ENCODE results near the gene NUP155. TPM values are rescaled to one million over a fixed set of nuclear protein-coding genes. Genes with fewer than 3 reads are reported as not detected.
A peak's percentile ranks its signal among the peaks of the same experiment; 100 is the strongest.

NUP155 gene
- polyA plus RNA-seq, 3 donors from 2014 or later, result 5.8 to 33.4 (median 13.8) TPM

- peak overlapping the region in 5 of 6 donors; percentile 13 to 38 (median 33) for H3K27ac Mint-ChIP-seq
- no peaks in the 10 kb centered on the region for H3K9me3 Mint-ChIP-seq
- peaks cover 12 to 29% of the 10 kb centered on the region in 2 donors for H3K4me1 Mint-ChIP-seq
- H3K4me3 Mint-ChIP-seq, result peak overlapping the region in 1 of 5 donors; percentile 27
- no peak for DNase-seq
- peaks cover 0 to 4% (median 0%) of the 10 kb centered on the region in 3 donors for H3K27me3 Mint-ChIP-seq (ENCODE audit: low read depth in 3 of 3)
- H3K36me3 Mint-ChIP-seq, result no peaks in the 10 kb centered on the region
These were observed 119.2 kb downstream of the NUP155 start for GRCh38 chr5:37251665-37252064.

- Mint-ChIP-seq H3K4me3 (peak overlapping the region; percentile 88 to 91 (median 91)), H3K36me3 (no peaks in the 10 kb centered on the region), H3K9me3 (no peaks in the 10 kb centered on the region), H3K27ac (peak overlapping the region; percentile 75 to 92 (median 85)), H3K27me3 (ENCODE audit: low read depth in 3 of 3) (peaks cover 0 to 4% (median 0%) of the 10 kb centered on the region in 3 donors), H3K4me1 (peaks cover 14 to 29% of the 10 kb centered on the region in 2 donors)
- no peak for DNase-seq
These were observed 121.1 kb downstream of the NUP155 start for GRCh38 chr5:37249815-37250164.

- Mint-ChIP-seq H3K27ac (peak within 1 kb of the TSS; percentile 75 to 92 (median 85)), H3K9me3 (no peaks in the 10 kb centered on the region), H3K4me1 (peaks cover 14 to 29% of the 10 kb centered on the region in 2 donors), H3K4me3 (peak within 1 kb of the TSS; percentile 90 to 91 (median 91)), H3K36me3 (no peaks in the 10 kb centered on the region), H3K27me3 (ENCODE audit: low read depth in 3 of 3) (peaks cover 0 to 4% (median 0%) of the 10 kb centered on the region in 3 donors)
- DNase-seq, result peak; percentile 69 to 79 (median 72)
These were observed 121.7 kb downstream of the NUP155 start, which contains the start of gene CPLANE1 for GRCh38 chr5:37248970-37249814. Gene CPLANE1 (minus strand): TSS chr5:37249376. CDS start chr5:37247698, 1,678 bp downstream.

GRCh38 chr5:37248421-37248969 is 122.4 kb downstream of the NUP155 start:
- peak overlapping the region; percentile 83 to 91 (median 88) for H3K4me3 Mint-ChIP-seq
- H3K9me3 Mint-ChIP-seq, result no peaks in the 10 kb centered on the region
- peaks cover 0 to 4% (median 0%) of the 10 kb centered on the region in 3 donors for H3K27me3 Mint-ChIP-seq (ENCODE audit: low read depth in 3 of 3)
- peaks cover 14 to 29% of the 10 kb centered on the region in 2 donors for H3K4me1 Mint-ChIP-seq
- peak overlapping the region in 5 of 6 donors; percentile 40 to 86 (median 75) for H3K27ac Mint-ChIP-seq
- H3K36me3 Mint-ChIP-seq, result no peaks in the 10 kb centered on the region
- DNase-seq, result no peak

GRCh38 chr5:37247496-37247895 is 123.4 kb downstream of the NUP155 start:
- H3K27ac Mint-ChIP-seq, result peak overlapping the region in 2 of 6 donors; percentile 62 to 69
- peak overlapping the region; percentile 48 to 91 (median 75) for H3K4me3 Mint-ChIP-seq
- DNase-seq, result no peak
- H3K9me3 Mint-ChIP-seq, result no peaks in the 10 kb centered on the region
- peaks cover 0 to 4% (median 0%) of the 10 kb centered on the region in 3 donors for H3K27me3 Mint-ChIP-seq (ENCODE audit: low read depth in 3 of 3)
- peaks cover 0 to 3% (median 0%) of the 10 kb centered on the region in 3 donors for H3K36me3 Mint-ChIP-seq
- peaks cover 14 to 29% of the 10 kb centered on the region in 2 donors for H3K4me1 Mint-ChIP-seq

- Mint-ChIP-seq H3K4me1 (peaks cover 14 to 29% of the 10 kb centered on the region in 2 donors), H3K4me3 (peak overlapping the region; percentile 48 to 91 (median 75)), H3K27me3 (ENCODE audit: low read depth in 3 of 3) (peaks cover 0 to 4% (median 0%) of the 10 kb centered on the region in 3 donors), H3K27ac (peak overlapping the region in 1 of 6 donors; percentile 62), H3K36me3 (peaks cover 0 to 3% (median 0%) of the 10 kb centered on the region in 3 donors), H3K9me3 (no peaks in the 10 kb centered on the region)
- no peak for DNase-seq
These were observed 123.9 kb downstream of the NUP155 start for GRCh38 chr5:37247036-37247435.

Other genes with a start within 250 kb of the NUP155 start
- gene CPLANE1, start 121.7 kb downstream of the NUP155 start, polyA plus RNA-seq, result 1 to 10 TPM; 1.1 to 4.2 (median 2.0) TPM
- gene WDR70, start 8.2 kb upstream of the NUP155 start, polyA plus RNA-seq, result 10 to 100 TPM; 18.4 to 20.0 (median 18.6) TPM

Measured in immature natural killer cell (primary cell).